ENCODE measurements around the gene CTSK.

CTSK gene

GRCh38 chr1:150760013-150760412 lies 48.0 kb downstream of the CTSK start:
- no peak for TF ChIP-seq CTCF (IDR thresholded peaks at IDR 0.05; ENCODE audit: insufficient read depth, low read depth, low read length, missing control alignments)
- DNase-seq (ENCODE audit: low read depth): peak; percentile 32

GRCh38 chr1:150753416-150753815 lies 54.6 kb downstream of the CTSK start:
- no peak overlapping the region for H3K4me3 ChIP-seq (ENCODE audit: low read depth, low read length)
- TF ChIP-seq CTCF (IDR thresholded peaks at IDR 0.05; ENCODE audit: insufficient read depth, low read depth, low read length, missing control alignments): no peak
- no peak for DNase-seq (ENCODE audit: low read depth)

More at GRCh38 chr1:150760013-150760412, 48.0 kb downstream of the CTSK start:
- H3K4me3 ChIP-seq (ENCODE audit: low read depth, low read length): no peak overlapping the region

GRCh38 chr1:150751443-150751842 lies 56.6 kb downstream of the CTSK start:
- DNase-seq (ENCODE audit: low read depth): no peak
- no peak overlapping the region for H3K4me3 ChIP-seq (ENCODE audit: low read depth, low read length)
- TF ChIP-seq CTCF (IDR thresholded peaks at IDR 0.05; ENCODE audit: insufficient read depth, low read depth, low read length, missing control alignments): no peak

GRCh38 chr1:150749720-150750311 lies 58.2 kb downstream of the CTSK start:
- DNase-seq (ENCODE audit: low read depth): no peak
- TF ChIP-seq CTCF (IDR thresholded peaks at IDR 0.05; ENCODE audit: insufficient read depth, low read depth, low read length, missing control alignments): no peak
- H3K4me3 ChIP-seq (ENCODE audit: low read depth, low read length): no peak overlapping the region

- no peak overlapping the region for H3K4me3 ChIP-seq (ENCODE audit: low read depth, low read length)
- TF ChIP-seq CTCF (IDR thresholded peaks at IDR 0.05; ENCODE audit: insufficient read depth, low read depth, low read length, missing control alignments): no peak
- no peak for DNase-seq (ENCODE audit: low read depth)
Measured at GRCh38 chr1:150748878-150749719, 59.0 kb downstream of the CTSK start.
